HCT116 (cell line): ENCODE measurements around the gene AUTS2. TPM values are rescaled to one million over a fixed set of nuclear protein-coding genes. Genes with fewer than 3 reads are reported as not detected.

ENCODE experiments used
- ATAC-seq: fragments of 200-7000 bp; cut with Tn5 transposase; 2 replicates; pipeline ENCODE4 v1.9.1; 2020; ENCODE audit warnings: mild to moderate bottlenecking, moderate library complexity
- BruUV-seq: library from RNA; stranded (reverse); fragments of 400-500 nt; replicated peaks from 2 replicates; lab custom pipeline; 2021; lab: Mats Ljungman, UMichigan
- CTCF ChIA-PET: fragments of 300-600 bp; sonication (Branson Sonifier 250); formaldehyde crosslinking; loops from one replicate; lab custom pipeline; 2021; ENCODE audit warnings: antibody characterized with exemption; lab: Charles Lee
- POLR2A ChIA-PET: fragments of 300-600, 350-600 bp; sonication (Branson Sonifier 250); formaldehyde crosslinking; loops from one replicate; lab custom pipeline; 2021; ENCODE audit warnings: antibody characterized with exemption; lab: Charles Lee
- RAD21 ChIA-PET, 2 experiments: fragments of 300-600 bp; sonication (Branson Sonifier 250); formaldehyde crosslinking; loops; one replicate each; lab custom pipeline; 2023; ENCODE audit warnings: low total read pairs in 2 of 2; ENCODE audit not compliant: uncharacterized antibody in 2 of 2, unreplicated experiment in 2 of 2, low non-redundant PET in 1 of 2; lab: Charles Lee
- DNase-seq: peaks from one replicate; pipeline ENCODE4 v3.0.0-alpha.2; 2010; ENCODE audit warnings: low read depth, low spot score
- H2AFZ ChIP-seq: fragments of 200-600 bp; shearing (Covaris generic), sonication (generic); 2 replicates; pipeline ENCODE4 v1.6.1; 2017; ENCODE audit warnings: low read depth, mixed run types, mixed read lengths, antibody characterized with exemption, low read length; ENCODE audit not compliant: poor library complexity, severe bottlenecking
- H3K27ac ChIP-seq: 2 replicates; pipeline ENCODE4 v1.5.1; 2012; ENCODE audit warnings: low read depth, low read length
- H3K27me3 ChIP-seq: fragments of 200-600 bp; sonication (generic); 2 replicates; pipeline ENCODE4 v1.6.1; 2016; ENCODE audit warnings: mixed run types, low read length, mixed read lengths; ENCODE audit not compliant: insufficient read depth
- H3K36me3 ChIP-seq, 2 experiments: fragments of 200-500 bp in 1 of 2; fragments of 200-600 bp in 1 of 2; sonication (Bioruptor generic) in 1 of 2; sonication (generic) in 1 of 2; 2 replicates each; pipeline versions ENCODE4 v1.5.1 to v1.6.1; 2014 to 2016; ENCODE audit warnings: low read length in 2 of 2, inconsistent platforms in 1 of 2, mixed read lengths in 1 of 2, mixed run types in 1 of 2; ENCODE audit not compliant: insufficient read depth in 2 of 2, control insufficient read depth in 1 of 2
- H3K4me1 ChIP-seq, 2 experiments: fragments of 200-600 bp in 1 of 2; sonication (generic) in 1 of 2; 2 replicates each; pipeline versions ENCODE4 v1.5.1 to v1.6.1; 2012 to 2017; ENCODE audit warnings: low read length in 2 of 2, inconsistent platforms in 1 of 2, mild to moderate bottlenecking in 1 of 2, mixed read lengths in 1 of 2, mixed run types in 1 of 2, moderate library complexity in 1 of 2; ENCODE audit not compliant: insufficient read depth in 2 of 2, control insufficient read depth in 1 of 2
- H3K4me2 ChIP-seq: fragments of 200-600 bp; sonication (generic); 2 replicates; pipeline ENCODE4 v1.6.1; 2017; ENCODE audit warnings: mixed run types, low read length, mixed read lengths
- H3K4me3 ChIP-seq, 2 experiments: fragments of 200-600 bp in 1 of 2; sonication (generic) in 1 of 2; replicated peaks in 1 of 2; 2 replicates each; pipeline ENCODE4 v1.5.1; 2011 to 2016; ENCODE audit warnings: low read length in 2 of 2, control low read depth in 1 of 2, low read depth in 1 of 2, mild to moderate bottlenecking in 1 of 2, mixed read lengths in 1 of 2, mixed run types in 1 of 2
- H3K79me2 ChIP-seq: fragments of 200-600 bp; sonication (generic); 2 replicates; pipeline ENCODE4 v1.6.1; 2017; ENCODE audit warnings: mild to moderate bottlenecking, mixed run types, low read length, moderate library complexity, mixed read lengths; ENCODE audit not compliant: insufficient read depth
- H3K9ac ChIP-seq: fragments of 200-600 bp; sonication (generic); 2 replicates; pipeline ENCODE4 v1.6.1; 2016; ENCODE audit warnings: low read length, mixed read lengths
- H3K9me2 ChIP-seq: fragments of 200-600 bp; sonication (generic), shearing (Covaris generic); 2 replicates; pipeline ENCODE4 v1.6.1; 2017; ENCODE audit warnings: mixed run types, mild to moderate bottlenecking, moderate library complexity; ENCODE audit not compliant: insufficient read depth
- H3K9me3 ChIP-seq, 2 experiments: fragments of 200-500 bp in 1 of 2; fragments of 200-600 bp in 1 of 2; sonication (Bioruptor generic) in 1 of 2; sonication (generic) in 1 of 2; 2 replicates each; pipeline ENCODE4 v1.6.1; 2014 to 2017; ENCODE audit warnings: low read length in 2 of 2, mixed read lengths in 2 of 2, inconsistent platforms in 1 of 2, low read depth in 1 of 2, mild to moderate bottlenecking in 1 of 2, mixed run types in 1 of 2, moderate library complexity in 1 of 2; ENCODE audit not compliant: control insufficient read depth in 1 of 2, insufficient read depth in 1 of 2
- H4K20me1 ChIP-seq: fragments of 200-600 bp; sonication (generic), shearing (Covaris generic); 2 replicates; pipeline ENCODE4 v1.6.1; 2017; ENCODE audit warnings: mixed run types, mild to moderate bottlenecking, moderate library complexity; ENCODE audit not compliant: insufficient read depth
- ATF3 ChIP-seq: IDR thresholded peaks from 2 replicates; pipeline ENCODE4 v1.6.1; 2012
- CBX3 ChIP-seq: IDR thresholded peaks from 2 replicates; pipeline ENCODE4 v1.6.1; 2012; ENCODE audit warnings: low read depth
- CEBPB ChIP-seq: IDR thresholded peaks from 2 replicates; pipeline ENCODE4 v1.6.1; 2012; ENCODE audit warnings: low read depth
- CTCF ChIP-seq, 3 experiments: fragments of 200-600 bp in 1 of 3; sonication (generic) in 1 of 3; IDR thresholded peaks in 2 of 3; conservative IDR thresholded peaks in 1 of 3; 2 replicates each; pipeline ENCODE4 v1.5.1; 2012 to 2017; ENCODE audit warnings: low read depth in 2 of 3, low read length in 2 of 3, antibody characterized with exemption in 1 of 3, borderline replicate concordance in 1 of 3, control low read depth in 1 of 3, mild to moderate bottlenecking in 1 of 3, mixed read lengths in 1 of 3, mixed run types in 1 of 3, moderate library complexity in 1 of 3; ENCODE audit not compliant: insufficient read depth in 1 of 3
- EGR1 ChIP-seq: IDR thresholded peaks from 2 replicates; pipeline ENCODE4 v1.6.1; 2012; ENCODE audit warnings: low read depth
- ELF1 ChIP-seq: IDR thresholded peaks from 2 replicates; pipeline ENCODE4 v1.6.1; 2012; ENCODE audit warnings: low read depth, borderline replicate concordance
- EZH2 ChIP-seq: fragments of 200-600 bp; sonication (generic); IDR thresholded peaks from 2 replicates; pipeline ENCODE4 v1.6.1; 2017; ENCODE audit warnings: antibody characterized with exemption, mixed run types
- EZH2phosphoT487 ChIP-seq: fragments of 200-600 bp; IDR thresholded peaks from 2 replicates; pipeline ENCODE4 v1.6.1; 2018; ENCODE audit warnings: antibody characterized with exemption, borderline replicate concordance
- FOSL1 ChIP-seq: IDR thresholded peaks from 2 replicates; pipeline ENCODE4 v1.6.1; 2012; ENCODE audit warnings: low read depth
- JUND ChIP-seq: IDR thresholded peaks from 2 replicates; pipeline ENCODE4 v1.6.1; 2012
- POLR2A ChIP-seq: IDR thresholded peaks from 2 replicates; pipeline ENCODE4 v1.7.0; 2011; ENCODE audit warnings: borderline replicate concordance; ENCODE audit not compliant: insufficient read depth, insufficient read length; ENCODE audit errors: extremely low read depth
- REST ChIP-seq: IDR thresholded peaks from 2 replicates; pipeline ENCODE4 v1.6.1; 2012; ENCODE audit warnings: low read depth
- SIN3A ChIP-seq: IDR thresholded peaks from 2 replicates; pipeline ENCODE4 v1.6.1; 2012; ENCODE audit warnings: low read depth
- SRF ChIP-seq: IDR thresholded peaks from 2 replicates; pipeline ENCODE4 v1.6.1; 2012; ENCODE audit warnings: low read depth
- YY1 ChIP-seq: IDR thresholded peaks from 2 replicates; pipeline ENCODE4 v1.6.1; 2011; ENCODE audit warnings: low read length, low read depth, moderate library complexity, mild to moderate bottlenecking; ENCODE audit not compliant: insufficient replicate concordance; ENCODE audit errors: extremely low read depth
- ZBTB33 ChIP-seq: IDR thresholded peaks from 2 replicates; pipeline ENCODE4 v1.6.1; 2011; ENCODE audit warnings: mild to moderate bottlenecking, low read length, moderate library complexity; ENCODE audit not compliant: insufficient replicate concordance; ENCODE audit errors: extremely low read depth
- ZFX ChIP-seq: fragments of 450-650 bp; IDR thresholded peaks from 2 replicates; pipeline ENCODE4 v1.6.1; 2017
- ZNF274 ChIP-seq: fragments of 200-500 bp; sonication (Bioruptor generic); IDR thresholded peaks from 2 replicates; pipeline ENCODE4 v1.6.1; 2014; ENCODE audit warnings: mild to moderate bottlenecking, low read depth, low read length, inconsistent platforms
- intact Hi-C: fragments of 100-400 bp; cut with micrococcal nuclease; formaldehyde crosslinking; loops from 2 replicates; pipeline ENCODE4 v1.10.0; 2022
- total RNA-seq: library from RNA; stranded (reverse); gene quantifications from one replicate; pipeline ENCODE4 v1.2.1, GENCODE V29; 2021; ENCODE audit not compliant: unreplicated experiment

AUTS2 gene
- total RNA-seq, 1 experiment from 2014 or later = 0.93 TPM

- BruUV-seq = no TSS peak
- Histone ChIP-seq H3K27me3 (no peaks in the 10 kb centered on the region), H3K9me2 (no peaks in the 10 kb centered on the region), H3K79me2 (no peaks in the 10 kb centered on the region), H3K4me1 (no peaks in the 10 kb centered on the region), H3K36me3 (no peaks in the 10 kb centered on the region), H3K9ac (no peak overlapping the region)
- RAD21 ChIA-PET = no interaction called here
- CTCF ChIA-PET = no interaction called here
- TF ChIP-seq POLR2A (no peak), YY1 (no peak), ATF3 (no peak), SIN3A (no peak), CBX3 (no peak), ZNF274 (no peak), ZFX (no peak), ZBTB33 (no peak), EGR1 (no peak), JUND (no peak), FOSL1 (no peak), EZH2phosphoT487 (no peak), CEBPB (no peak), EZH2 (no peak), CTCF (IDR thresholded peaks at IDR 0.05 in 2 of 3, conservative IDR thresholded peaks at IDR 0.05 in 1 of 3; ENCODE audit: borderline replicate concordance in 1 of 3, insufficient read depth in 1 of 3, low read depth in 2 of 3, low read length in 2 of 3) (no peak), SRF (no peak), ELF1 (no peak), REST (no peak)
- TF ChIP-seq, all 23 proteins: peak for 0
- Histone ChIP-seq H3K27ac (no peak overlapping the region), H3K9me3 (peaks cover 3 to 13% of the 10 kb centered on the region in 2 experiments; a peak in 2 of 4 replicates), H4K20me1 (no peaks in the 10 kb centered on the region), H3K4me3 (no peak overlapping the region), H2AFZ (no peak overlapping the region), H3K4me2 (no peak overlapping the region)
- no peak for ATAC-seq
- no peak for DNase-seq
- POLR2A ChIA-PET = no interaction called here
- intact Hi-C loops = no loop called here
Observed at GRCh38 chr7:70392877-70393435, 794.7 kb downstream of the AUTS2 start.
